DOHH2 (cell line): ENCODE data around the gene SLC26A8.

ENCODE experiments used
- H3F3A ChIP-seq: fragments of 200-600 bp; sonication (generic), shearing (Covaris generic); 2 replicates; pipeline ENCODE4 v1.6.0; 2016; ENCODE audit warnings: antibody characterized with exemption, mild to moderate bottlenecking; ENCODE audit not compliant: control insufficient read depth, insufficient read depth
- H3K27ac ChIP-seq: fragments of 200-600 bp; sonication (generic); 2 replicates; pipeline ENCODE4 v1.5.1; 2014; ENCODE audit warnings: low read depth, mild to moderate bottlenecking, low read length, moderate library complexity
- H3K27me3 ChIP-seq: fragments of 200-600 bp; sonication (generic); 2 replicates; pipeline ENCODE4 v1.6.1; 2014; ENCODE audit warnings: mild to moderate bottlenecking, low read length, mixed read lengths; ENCODE audit not compliant: control insufficient read depth
- H3K36me3 ChIP-seq: fragments of 200-600 bp; sonication (generic); 2 replicates; pipeline ENCODE4 v1.6.1; 2014; ENCODE audit warnings: mild to moderate bottlenecking, low read length, moderate library complexity, mixed read lengths; ENCODE audit not compliant: control insufficient read depth
- H3K4me1 ChIP-seq: fragments of 200-600 bp; sonication (generic); 2 replicates; pipeline ENCODE4 v1.6.1; 2014; ENCODE audit warnings: mild to moderate bottlenecking, low read length, mixed read lengths; ENCODE audit not compliant: control insufficient read depth
- H3K4me2 ChIP-seq: fragments of 200-600 bp; sonication (generic); 2 replicates; pipeline ENCODE4 v1.6.0; 2014; ENCODE audit warnings: mild to moderate bottlenecking, low read length, moderate library complexity
- H3K4me3 ChIP-seq: fragments of 200-600 bp; sonication (generic); 2 replicates; pipeline ENCODE4 v1.5.1; 2014; ENCODE audit warnings: mild to moderate bottlenecking, low read length, mixed read lengths
- H3K79me2 ChIP-seq: fragments of 200-600 bp; sonication (generic); 2 replicates; pipeline ENCODE4 v1.6.1; 2014; ENCODE audit warnings: mild to moderate bottlenecking, low read length, mixed read lengths; ENCODE audit not compliant: control insufficient read depth
- H3K9me2 ChIP-seq: fragments of 200-600 bp; sonication (generic); replicated peaks from 2 replicates; pipeline ENCODE4 v1.6.1; 2014; ENCODE audit warnings: mild to moderate bottlenecking, low read length, mixed read lengths; ENCODE audit not compliant: control insufficient read depth
- H3K9me3 ChIP-seq: fragments of 200-600 bp; sonication (generic); 2 replicates; pipeline ENCODE4 v1.6.1; 2014; ENCODE audit warnings: antibody characterized with exemption, low read length, mixed read lengths; ENCODE audit not compliant: control insufficient read depth, insufficient read depth
- H4K20me1 ChIP-seq: fragments of 200-600 bp; sonication (generic); 2 replicates; pipeline ENCODE4 v1.6.0; 2014; ENCODE audit warnings: low read depth, mild to moderate bottlenecking, antibody characterized with exemption, low read length, moderate library complexity; ENCODE audit not compliant: control insufficient read depth, insufficient read depth
- EZH2phosphoT487 ChIP-seq: fragments of 200-600 bp; sonication (generic); IDR thresholded peaks from 2 replicates; pipeline ENCODE4 v1.6.1; 2017; ENCODE audit warnings: borderline replicate concordance, mild to moderate bottlenecking, antibody characterized with exemption, low read length, moderate library complexity, mixed read lengths
- TF ChIP-seq, protein P1 (sequence below): fragments of 200-600 bp; sonication (generic); IDR thresholded peaks from one replicate; pipeline ENCODE4 v1.5.1; 2014; ENCODE audit warnings: antibody characterized with exemption, mild to moderate bottlenecking, low read depth, low read length; ENCODE audit not compliant: poor library complexity, severe bottlenecking

Gene SLC26A8

DNA sequence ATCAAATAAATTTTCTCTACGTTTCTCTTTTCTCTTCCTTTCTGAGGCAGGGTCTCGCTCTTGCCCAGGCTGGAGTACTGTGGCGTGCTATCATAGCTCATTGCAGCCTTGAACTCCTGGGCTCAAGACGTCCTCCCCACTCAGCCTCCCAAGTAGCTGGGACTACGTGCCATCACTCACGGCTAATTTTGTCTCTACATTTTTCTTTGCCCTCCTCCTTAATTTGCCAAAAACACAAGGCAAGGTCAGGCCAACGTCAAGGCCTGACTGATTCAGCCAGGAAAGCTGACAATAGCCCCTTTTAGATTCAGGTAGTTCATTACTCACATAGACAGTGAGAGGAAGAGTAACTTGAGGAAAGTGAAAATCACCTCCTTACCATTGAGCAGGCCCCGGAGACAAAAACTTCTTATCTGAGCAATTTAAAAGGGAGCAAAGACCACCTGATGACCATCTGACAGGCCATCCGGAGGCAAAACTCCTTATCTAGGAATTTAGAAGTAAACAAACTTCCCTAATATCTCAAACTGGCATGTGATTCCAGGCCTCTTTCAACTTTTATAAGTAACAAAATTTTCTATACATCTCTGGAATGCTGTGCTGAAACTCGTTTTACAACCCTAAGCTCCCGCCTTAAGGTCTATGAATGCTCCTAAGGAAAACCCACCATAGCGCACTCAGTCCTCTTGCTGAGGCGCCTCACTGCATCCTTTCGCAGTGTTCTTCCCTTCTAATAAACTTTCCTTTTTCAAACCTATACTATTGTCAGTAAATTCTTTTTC is 61.5 kb downstream of the SLC26A8 start:
- H3K9me2 ChIP-seq: no peaks in the 10 kb centered on the region
- no peaks in the 10 kb centered on the region for H4K20me1 ChIP-seq
- no peak for TF ChIP-seq EZH2phosphoT487
- TF ChIP-seq, protein P1, sequence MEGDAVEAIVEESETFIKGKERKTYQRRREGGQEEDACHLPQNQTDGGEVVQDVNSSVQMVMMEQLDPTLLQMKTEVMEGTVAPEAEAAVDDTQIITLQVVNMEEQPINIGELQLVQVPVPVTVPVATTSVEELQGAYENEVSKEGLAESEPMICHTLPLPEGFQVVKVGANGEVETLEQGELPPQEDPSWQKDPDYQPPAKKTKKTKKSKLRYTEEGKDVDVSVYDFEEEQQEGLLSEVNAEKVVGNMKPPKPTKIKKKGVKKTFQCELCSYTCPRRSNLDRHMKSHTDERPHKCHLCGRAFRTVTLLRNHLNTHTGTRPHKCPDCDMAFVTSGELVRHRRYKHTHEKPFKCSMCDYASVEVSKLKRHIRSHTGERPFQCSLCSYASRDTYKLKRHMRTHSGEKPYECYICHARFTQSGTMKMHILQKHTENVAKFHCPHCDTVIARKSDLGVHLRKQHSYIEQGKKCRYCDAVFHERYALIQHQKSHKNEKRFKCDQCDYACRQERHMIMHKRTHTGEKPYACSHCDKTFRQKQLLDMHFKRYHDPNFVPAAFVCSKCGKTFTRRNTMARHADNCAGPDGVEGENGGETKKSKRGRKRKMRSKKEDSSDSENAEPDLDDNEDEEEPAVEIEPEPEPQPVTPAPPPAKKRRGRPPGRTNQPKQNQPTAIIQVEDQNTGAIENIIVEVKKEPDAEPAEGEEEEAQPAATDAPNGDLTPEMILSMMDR: no peak
- H3K9me3 ChIP-seq: no peaks in the 10 kb centered on the region
- no peaks in the 10 kb centered on the region for H3F3A ChIP-seq
- no peak overlapping the region for H3K4me2 ChIP-seq
- H3K36me3 ChIP-seq: no peaks in the 10 kb centered on the region
- H3K27me3 ChIP-seq: peaks cover 44% of the 10 kb centered on the region
- H3K4me3 ChIP-seq: no peak overlapping the region
- no peaks in the 10 kb centered on the region for H3K79me2 ChIP-seq
- no peaks in the 10 kb centered on the region for H3K4me1 ChIP-seq
- H3K27ac ChIP-seq: no peak overlapping the region

DNA sequence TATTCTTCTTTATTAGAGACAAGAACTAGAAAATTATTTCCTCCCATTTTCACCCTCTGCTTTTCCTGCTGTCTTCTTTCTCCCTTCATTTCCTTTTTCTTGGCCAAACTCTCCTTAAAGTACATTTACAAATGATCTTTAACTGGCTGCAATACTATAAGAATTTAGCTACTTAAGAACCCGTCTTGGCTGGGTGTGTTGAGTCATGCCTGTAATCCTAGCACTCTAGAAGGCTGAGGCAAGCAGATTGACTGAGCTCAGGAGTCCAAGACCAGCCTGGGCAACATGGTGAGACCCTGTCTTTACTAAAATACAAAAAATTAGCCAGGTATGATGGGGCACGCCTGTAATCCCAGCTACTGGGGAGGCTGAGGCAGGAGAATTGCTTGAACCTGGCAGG is 64.3 kb downstream of the SLC26A8 start:
- H3K27me3 ChIP-seq: peaks cover 46% of the 10 kb centered on the region
- H3K36me3 ChIP-seq: no peaks in the 10 kb centered on the region
- H3K4me1 ChIP-seq: no peaks in the 10 kb centered on the region
- H3K9me3 ChIP-seq: no peaks in the 10 kb centered on the region
- no peaks in the 10 kb centered on the region for H3F3A ChIP-seq
- H3K4me2 ChIP-seq: no peak overlapping the region
- H3K27ac ChIP-seq: no peak overlapping the region
- no peaks in the 10 kb centered on the region for H3K9me2 ChIP-seq
- no peaks in the 10 kb centered on the region for H3K79me2 ChIP-seq
- TF ChIP-seq, protein P1: no peak
- no peak for TF ChIP-seq EZH2phosphoT487
- H3K4me3 ChIP-seq: no peak overlapping the region
- no peaks in the 10 kb centered on the region for H4K20me1 ChIP-seq

DNA sequence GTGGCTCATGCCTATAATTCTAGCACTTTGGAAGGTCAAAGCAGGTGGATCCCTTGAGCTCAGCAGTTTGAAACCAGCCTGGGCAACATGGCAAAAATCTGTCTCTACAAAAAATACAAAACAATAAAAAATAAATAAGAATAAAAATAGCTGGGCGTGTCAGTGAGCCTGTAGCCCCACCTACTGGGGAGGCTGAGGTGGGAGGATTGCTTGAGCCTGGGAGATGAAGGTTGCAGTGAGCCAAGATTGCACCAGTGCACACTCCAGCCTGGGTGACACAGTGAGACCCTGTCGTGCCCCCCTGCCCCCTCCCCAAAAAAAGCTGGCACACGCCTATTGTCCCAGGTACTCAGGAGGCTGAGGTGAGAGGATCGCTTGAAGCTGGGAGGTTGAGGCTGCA is 68.5 kb downstream of the SLC26A8 start:
- Histone ChIP-seq H3K79me2 (no peaks in the 10 kb centered on the region), H3F3A (no peaks in the 10 kb centered on the region), H3K9me3 (no peaks in the 10 kb centered on the region), H3K4me1 (no peaks in the 10 kb centered on the region), H3K27me3 (peaks cover 27% of the 10 kb centered on the region), H3K36me3 (no peaks in the 10 kb centered on the region), H3K9me2 (no peaks in the 10 kb centered on the region), H3K27ac (no peak overlapping the region), H3K4me3 (no peak overlapping the region), H3K4me2 (no peak overlapping the region), H4K20me1 (no peaks in the 10 kb centered on the region)
- TF ChIP-seq, protein P1: peak; percentile 20
- TF ChIP-seq EZH2phosphoT487: no peak
